GM12892 (cell line): ENCODE data around the gene TNFRSF19.

Source experiments
- POLR2AphosphoS5 ChIP-seq: IDR thresholded peaks from 2 replicates; pipeline ENCODE4 v1.6.1; 2011; ENCODE audit warnings: low read depth, low read length, control low read depth
- TAF1 ChIP-seq: IDR thresholded peaks from 2 replicates; pipeline ENCODE4 v1.6.1; 2011; ENCODE audit warnings: low read depth, mild to moderate bottlenecking, control low read depth, low read length, borderline replicate concordance

GRCh38 chr13:23688336-23688735 lies 118.1 kb downstream of the TNFRSF19 start:
- TF ChIP-seq POLR2AphosphoS5 (no peak), TAF1 (no peak)
